Measurements from ENCODE around the gene LIMS1.
A peak's percentile ranks its signal among the peaks of the same experiment; 100 is the strongest.
"Not testable (repeated sequence)": the region's sequence is repeated elsewhere in the genome, so short reads cannot be mapped to it uniquely, and the experiment has no call there.

Gene LIMS1

GRCh38 chr2:108665975-108666374 lies 131.7 kb downstream of the LIMS1 start:
- not testable (repeated sequence) for DNase-seq (ENCODE audit: low read depth)

DNA sequence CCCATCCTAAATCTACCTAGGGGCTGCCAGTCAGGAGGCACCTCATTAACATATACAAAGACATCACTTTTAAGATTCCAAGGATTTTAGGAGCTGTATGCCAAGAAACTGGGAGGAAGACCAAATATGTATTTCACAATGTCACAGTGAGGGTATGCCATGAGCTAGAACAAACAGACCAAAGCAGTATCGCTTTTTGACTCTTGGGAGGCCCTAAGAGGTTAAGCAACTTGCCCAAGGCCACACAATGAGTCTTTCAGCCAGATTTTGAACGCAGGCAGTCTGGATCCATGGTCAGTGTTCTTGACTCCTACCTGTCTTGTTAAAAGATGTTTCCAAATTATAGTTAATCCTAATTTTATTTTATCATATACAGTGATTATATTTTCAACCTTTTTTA lies 132.9 kb downstream of the LIMS1 start:
- DNase-seq (ENCODE audit: low read depth), result not testable (repeated sequence)

- not testable (repeated sequence) for DNase-seq (ENCODE audit: low read depth)
These were observed 136.0 kb downstream of the LIMS1 start for GRCh38 chr2:108670282-108670681.

DNA sequence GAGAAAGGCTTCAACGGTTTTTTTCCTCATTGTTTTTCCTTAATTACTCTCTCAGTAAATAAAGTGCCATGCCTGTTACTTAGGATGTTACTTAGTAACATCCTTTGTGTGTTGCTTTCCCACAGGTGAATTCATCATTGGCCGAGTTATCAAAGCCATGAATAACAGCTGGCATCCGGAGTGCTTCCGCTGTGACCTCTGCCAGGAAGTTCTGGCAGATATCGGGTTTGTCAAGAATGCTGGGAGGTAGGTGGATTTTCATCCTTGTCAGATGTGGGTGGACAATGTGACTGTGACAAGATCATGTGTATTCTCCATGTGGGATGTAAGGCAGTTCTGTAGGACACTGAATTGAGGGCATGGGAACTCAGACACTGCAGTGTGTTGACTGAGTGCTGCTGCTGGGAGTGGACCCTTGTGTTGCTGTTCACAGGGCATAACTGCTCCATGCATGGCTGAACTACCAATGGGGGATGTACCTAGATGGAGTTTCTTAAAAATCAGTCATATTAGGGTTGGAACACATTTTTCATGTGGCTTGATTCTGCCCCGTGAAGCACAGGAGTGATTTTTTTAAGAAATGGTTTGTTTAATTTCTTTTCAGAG lies 138.0 kb downstream of the LIMS1 start:
- not testable (repeated sequence) for DNase-seq (ENCODE audit: low read depth)

GRCh38 chr2:108676522-108676921 lies 142.3 kb downstream of the LIMS1 start:
- DNase-seq (ENCODE audit: low read depth), result not testable (repeated sequence)

DNA sequence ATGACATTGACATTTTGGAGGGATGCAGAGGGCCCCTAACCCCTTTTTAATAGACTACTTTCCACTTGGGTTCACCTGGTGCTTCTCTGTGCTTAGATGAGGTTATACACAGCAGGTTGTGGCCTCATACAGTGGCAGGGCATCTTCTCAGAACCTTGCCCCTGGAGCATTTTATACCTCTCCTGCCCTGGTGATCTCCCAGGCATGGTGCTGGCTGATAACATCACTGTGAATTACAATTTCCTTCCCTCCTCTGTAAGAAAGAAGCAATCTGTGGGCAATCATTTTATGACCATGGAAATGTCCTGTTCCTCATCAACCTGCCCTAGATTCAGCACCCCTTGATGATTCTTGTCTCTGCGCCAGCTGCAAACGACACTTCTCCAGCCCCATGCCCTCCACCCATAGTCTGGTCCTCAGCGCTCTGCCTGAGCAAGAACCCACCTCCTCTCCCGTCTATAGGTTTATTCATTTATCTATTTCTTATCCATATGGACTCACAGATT lies 143.0 kb downstream of the LIMS1 start:
- not testable (repeated sequence) for DNase-seq (ENCODE audit: low read depth)

DNA sequence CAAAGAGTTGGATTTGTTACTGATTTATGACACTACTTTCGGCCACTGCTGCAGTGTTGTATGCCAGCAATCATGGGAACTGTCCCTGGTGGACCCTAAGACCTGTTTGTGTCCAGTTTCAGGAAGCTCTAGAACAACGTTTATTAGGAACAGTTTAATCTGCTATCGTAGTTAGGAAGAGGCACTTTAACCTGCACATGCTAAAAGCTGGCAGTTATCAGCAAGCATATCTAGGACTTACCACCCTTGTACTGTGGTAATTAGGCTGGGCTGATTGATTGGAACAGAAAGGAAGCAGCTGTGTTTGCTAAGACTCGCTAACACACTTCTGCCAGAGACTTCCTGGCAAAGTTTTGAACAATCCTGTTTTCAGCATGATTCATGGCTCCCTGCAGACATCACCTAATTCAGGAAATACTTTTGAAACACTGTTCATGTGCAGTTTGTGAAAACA lies 144.0 kb downstream of the LIMS1 start:
- not testable (repeated sequence) for DNase-seq (ENCODE audit: low read depth)

- DNase-seq (ENCODE audit: low read depth), result not testable (repeated sequence)
These were observed 146.5 kb downstream of the LIMS1 start for GRCh38 chr2:108680805-108681204.

DNA sequence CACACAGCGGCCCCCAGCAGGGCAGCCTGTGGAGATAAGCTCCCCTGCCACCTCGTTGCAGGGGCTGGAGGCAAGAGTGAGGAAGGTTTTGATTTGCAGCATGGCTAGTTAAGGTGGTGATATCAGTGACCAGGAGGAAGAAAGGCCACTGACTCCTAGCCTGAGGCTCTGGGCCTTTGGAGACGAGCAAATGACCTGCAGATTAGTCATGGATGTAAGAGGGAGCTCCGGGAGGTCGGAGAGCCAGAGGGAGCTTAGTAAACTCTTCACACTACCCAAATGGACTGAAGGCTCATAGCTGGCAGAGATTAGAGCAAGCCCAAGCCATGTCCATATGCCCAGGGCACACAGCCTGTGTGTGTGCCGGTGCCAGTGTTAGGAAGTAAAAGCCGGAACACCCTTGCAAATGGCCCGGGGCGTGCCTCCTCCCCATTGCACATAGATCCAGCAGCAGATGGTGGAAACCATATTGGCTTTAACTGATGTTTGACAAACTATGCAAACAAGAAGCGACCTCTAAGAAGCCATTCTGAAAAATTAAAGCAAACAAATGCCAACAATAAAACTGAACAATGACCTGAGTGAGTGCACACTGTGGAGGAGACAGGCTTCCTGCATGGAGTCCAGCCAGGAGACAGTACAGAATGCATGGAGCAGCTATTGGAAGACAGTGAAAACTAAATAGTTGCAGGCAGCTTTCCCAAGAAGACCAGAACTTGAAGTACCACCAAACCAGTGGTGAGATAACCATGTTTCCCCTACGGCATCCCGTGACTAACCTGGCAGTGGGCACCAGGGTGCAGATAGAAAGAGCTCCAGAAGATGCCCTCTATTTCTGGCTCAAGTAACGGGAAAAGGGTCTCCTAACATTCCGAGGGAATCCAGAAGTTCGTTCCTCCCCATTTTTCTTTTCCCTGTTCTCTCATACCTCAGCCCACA lies 154.8 kb downstream of the LIMS1 start:
- DNase-seq (ENCODE audit: low read depth), result not testable (repeated sequence)

GRCh38 chr2:108690001-108690400 lies 155.7 kb downstream of the LIMS1 start:
- not testable (repeated sequence) for DNase-seq (ENCODE audit: low read depth)

GRCh38 chr2:108691447-108691846 lies 157.2 kb downstream of the LIMS1 start:
- DNase-seq (ENCODE audit: low read depth), result no peak

DNA sequence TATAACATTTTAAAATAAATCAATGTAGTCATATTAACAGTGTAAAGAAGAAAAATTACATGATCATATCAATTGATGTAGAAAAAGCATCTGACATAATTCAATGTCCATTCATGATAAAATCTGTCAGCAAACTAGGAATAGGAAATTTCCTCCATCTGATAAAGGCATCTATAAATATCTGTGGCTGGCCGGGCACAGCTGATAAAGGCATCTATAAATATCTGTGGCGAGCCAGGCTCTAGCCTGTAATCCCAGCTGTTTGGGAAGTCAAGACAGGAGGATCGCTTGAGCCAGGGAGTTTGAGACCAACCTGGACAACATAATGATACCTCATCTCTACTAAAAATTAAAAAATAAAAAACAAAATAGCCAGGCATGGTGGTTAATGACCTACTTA lies 166.9 kb downstream of the LIMS1 start:
- DNase-seq (ENCODE audit: low read depth), result no peak

DNA sequence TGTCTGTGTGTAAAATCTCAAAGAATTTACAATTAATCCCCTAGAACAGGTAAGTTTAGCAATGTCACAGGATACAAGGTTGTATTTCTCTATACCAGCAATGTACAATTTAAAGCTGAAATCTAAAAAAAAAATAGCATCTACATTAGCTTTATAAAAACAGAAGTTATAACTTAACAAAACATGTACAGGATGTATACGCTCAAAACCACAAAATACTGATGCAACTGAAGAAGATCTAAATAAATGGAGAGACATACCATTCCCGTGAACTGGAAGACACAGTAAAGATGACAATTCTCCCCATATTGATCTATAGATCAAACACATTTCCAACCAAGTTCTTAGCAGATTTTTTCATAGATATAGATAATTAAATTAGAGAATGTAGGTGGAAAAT lies 167.5 kb downstream of the LIMS1 start:
- no peak for DNase-seq (ENCODE audit: low read depth)

DNA sequence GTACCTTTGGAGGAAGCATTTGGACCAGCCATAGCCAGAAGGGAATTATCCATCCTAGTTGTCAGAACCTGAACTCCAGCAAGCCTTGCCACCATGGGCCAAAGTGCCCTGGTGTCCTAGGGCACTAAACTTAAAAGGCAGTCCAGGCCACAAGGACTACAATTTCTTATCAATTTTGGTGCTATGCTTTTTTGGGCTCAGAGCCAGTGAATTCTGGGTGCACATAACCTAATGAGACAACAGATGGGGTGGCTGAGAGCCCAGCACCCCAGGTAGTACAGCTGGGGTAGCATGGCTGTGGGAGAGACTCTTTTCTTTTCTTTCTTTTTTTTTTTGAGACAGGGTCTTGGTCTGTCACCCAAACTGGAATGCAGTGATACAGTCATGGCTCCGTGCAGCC lies 170.6 kb downstream of the LIMS1 start:
- no peak for DNase-seq (ENCODE audit: low read depth)

- no peak for DNase-seq (ENCODE audit: low read depth)
These were observed 173.0 kb downstream of the LIMS1 start for GRCh38 chr2:108707300-108707699.

GRCh38 chr2:108716971-108717370 lies 182.7 kb downstream of the LIMS1 start:
- DNase-seq (ENCODE audit: low read depth), result not testable (repeated sequence)

- DNase-seq (ENCODE audit: low read depth), result peak; percentile 87
These were observed 185.1 kb downstream of the LIMS1 start, which contains the start of gene RANBP2 for GRCh38 chr2:108719149-108720044. Gene RANBP2, plus strand, starts transcription at chr2:108719482. Its CDS starts 125 bp downstream, at chr2:108719607.

DNA sequence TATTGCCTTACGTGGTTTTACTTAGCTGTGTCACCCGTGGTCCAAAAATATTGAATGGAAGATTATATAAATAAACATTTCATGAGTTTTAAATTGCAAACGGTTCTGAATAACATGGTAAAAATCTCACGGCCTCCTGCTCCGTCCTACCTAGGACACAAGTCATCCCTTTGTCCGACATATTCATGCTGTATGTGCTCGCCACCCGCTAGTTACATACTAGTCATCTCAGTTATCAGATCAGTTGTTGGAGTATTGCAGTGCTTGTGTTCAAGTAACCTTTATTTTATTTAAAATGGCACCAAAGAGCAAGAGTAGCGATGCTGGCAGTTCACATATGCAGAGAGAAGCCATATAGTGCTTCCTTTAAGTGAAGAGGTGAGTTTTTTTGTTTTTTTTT lies 191.8 kb downstream of the LIMS1 start:
- DNase-seq (ENCODE audit: low read depth), result not testable (repeated sequence)

DNA sequence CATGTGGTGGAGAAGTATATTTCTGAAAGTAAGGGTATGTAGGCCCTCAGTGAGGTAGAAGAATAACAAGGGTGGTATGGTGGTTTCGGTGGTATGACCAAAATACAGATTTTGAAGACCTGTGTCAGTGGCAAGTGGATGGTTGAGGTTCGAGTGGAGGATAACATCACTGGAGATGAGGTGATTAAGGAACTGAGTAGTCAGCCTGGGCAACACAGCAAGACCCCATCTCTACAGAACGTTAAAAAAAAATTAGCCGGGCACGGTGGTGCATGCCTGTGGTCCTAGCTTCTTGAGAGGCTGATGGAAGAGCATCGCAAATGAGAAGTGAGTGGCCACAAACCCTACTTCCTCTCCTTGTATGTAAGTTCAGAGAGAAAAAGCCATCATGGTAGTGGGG lies 200.4 kb downstream of the LIMS1 start:
- not testable (repeated sequence) for DNase-seq (ENCODE audit: low read depth)

Measured in stimulated activated CD8-positive, alpha-beta memory T cell treated with anti-CD3 and anti-CD28 coated beads, Interleukin-15, amount 100 ng/mL, for 1 hour (primary cell).